HepG2 (cell line): ENCODE results near the gene RASIP1. TPM values are rescaled to one million over a fixed set of nuclear protein-coding genes. Genes with fewer than 3 reads are reported as not detected.

Experiments used
- ARID2 ChIP-seq: sonication (generic); formaldehyde crosslinking; IDR thresholded peaks from 2 replicates; pipeline ENCODE4 v1.8.1; 2022; ENCODE audit warnings: mild to moderate bottlenecking, missing genetic modification reagents, borderline replicate concordance
- IRX3 ChIP-seq: sonication (generic); formaldehyde crosslinking; IDR thresholded peaks from 2 replicates; pipeline ENCODE4 v1.8.1; 2023; ENCODE audit warnings: mild to moderate bottlenecking, low read depth, missing genetic modification reagents, borderline replicate concordance
- NRL ChIP-seq: sonication (generic); formaldehyde crosslinking; IDR thresholded peaks from 2 replicates; pipeline ENCODE4 v1.5.0; 2020; ENCODE audit warnings: missing genetic modification reagents, mild to moderate bottlenecking, moderate library complexity, borderline replicate concordance
- RBM39 ChIP-seq: fragments of 200-400 bp; formaldehyde crosslinking; IDR thresholded peaks from one replicate; pipeline ENCODE4 v1.6.1; 2018; ENCODE audit warnings: antibody characterized with exemption, mild to moderate bottlenecking, low read depth, low read length; ENCODE audit not compliant: poor library complexity, severe bottlenecking
- SSRP1 ChIP-seq: IDR thresholded peaks from 2 replicates; pipeline ENCODE4 v1.6.1; 2016; ENCODE audit warnings: control low read depth
- SYNCRIP ChIP-seq: fragments of 200-400 bp; formaldehyde crosslinking; IDR thresholded peaks from 2 replicates; pipeline ENCODE4 v1.6.1; 2018; ENCODE audit warnings: mild to moderate bottlenecking, low read depth, low read length; ENCODE audit not compliant: insufficient read depth
- WIZ ChIP-seq: sonication (generic); formaldehyde crosslinking; IDR thresholded peaks from 2 replicates; pipeline ENCODE4 v1.5.1; 2020; ENCODE audit warnings: mild to moderate bottlenecking, missing genetic modification reagents
- YY1 ChIP-seq: IDR thresholded peaks from 2 replicates; pipeline ENCODE4 v1.6.1; 2011; ENCODE audit warnings: low read length, low read depth, moderate library complexity, mild to moderate bottlenecking; ENCODE audit not compliant: insufficient read depth, insufficient replicate concordance
- ZBTB25 ChIP-seq: IDR thresholded peaks from 2 replicates; pipeline ENCODE4 v1.6.1; 2018; ENCODE audit warnings: missing genetic modification reagents
- ZFAT ChIP-seq: sonication (generic); formaldehyde crosslinking; conservative IDR thresholded peaks from 2 replicates; pipeline ENCODE4 v1.8.1; 2023; ENCODE audit warnings: missing genetic modification reagents, inconsistent platforms
- ZNF143 ChIP-seq: sonication (generic); formaldehyde crosslinking; IDR thresholded peaks from 2 replicates; pipeline ENCODE4 v1.4.0; 2020; ENCODE audit warnings: missing genetic modification reagents
- ZNF160 ChIP-seq: sonication (generic); formaldehyde crosslinking; IDR thresholded peaks from 2 replicates; pipeline ENCODE4 v1.8.0; 2022; ENCODE audit warnings: mild to moderate bottlenecking, inconsistent platforms, missing genetic modification reagents
- ZNF24 ChIP-seq: fragments of 450-650 bp; IDR thresholded peaks from 2 replicates; pipeline ENCODE4 v1.6.1; 2017; ENCODE audit warnings: antibody characterized with exemption, mild to moderate bottlenecking
- ZNF414 ChIP-seq: sonication (generic); formaldehyde crosslinking; IDR thresholded peaks from 2 replicates; pipeline ENCODE4 v1.5.0; 2020; ENCODE audit warnings: missing genetic modification reagents
- ZNF615 ChIP-seq: sonication (generic); formaldehyde crosslinking; IDR thresholded peaks from 2 replicates; pipeline ENCODE4 v1.5.0; 2020; ENCODE audit warnings: mild to moderate bottlenecking, missing genetic modification reagents, borderline replicate concordance
- ZNF619 ChIP-seq: sonication (generic); formaldehyde crosslinking; IDR thresholded peaks from 2 replicates; pipeline ENCODE4 v1.4.0; 2020; ENCODE audit warnings: mild to moderate bottlenecking, missing genetic modification reagents
- ZNF660 ChIP-seq: sonication (generic); formaldehyde crosslinking; IDR thresholded peaks from 2 replicates; pipeline ENCODE4 v1.5.1; 2020; ENCODE audit warnings: mild to moderate bottlenecking, low read depth, missing genetic modification reagents, borderline replicate concordance
- ZNF772 ChIP-seq: sonication (generic); formaldehyde crosslinking; IDR thresholded peaks from 2 replicates; pipeline ENCODE4 v1.5.0; 2020; ENCODE audit warnings: mild to moderate bottlenecking, missing genetic modification reagents
- ZNF773 ChIP-seq: sonication (generic); formaldehyde crosslinking; IDR thresholded peaks from 2 replicates; pipeline ENCODE4 v1.4.0; 2020; ENCODE audit warnings: missing genetic modification reagents, borderline replicate concordance
- polyA plus RNA-seq, 8 experiments: library from polyadenylated mRNA; depleted of rRNA in 3 of 8; stranded (reverse) in 7 of 8; unstranded in 1 of 8; fragments of >200 nt; fragmentation: Illumina TruSeq in 4 of 8; extraction: Trizol in 4 of 8; gene quantifications; 2 replicates each; pipeline versions ENCODE4 v1.2.1 to v1.2.3, GENCODE V29; 2011 to 2016; ENCODE audit warnings: low read depth in 4 of 8, missing spikeins in 1 of 8, mixed read lengths in 1 of 8; ENCODE audit not compliant: insufficient read depth in 1 of 8
- total RNA-seq, 5 experiments: library from RNA; depleted of rRNA; stranded (reverse); fragments of >200 nt; fragmentation: Illumina TruSeq; extraction: Trizol; gene quantifications; 2 replicates each; pipeline ENCODE4 v1.2.3, GENCODE V29; 2016; ENCODE audit warnings: low read depth in 1 of 5
- TF ChIP-seq, protein P1 (sequence below): sonication (generic); formaldehyde crosslinking; conservative IDR thresholded peaks from 2 replicates; pipeline ENCODE4 v1.8.0; 2022; ENCODE audit warnings: mild to moderate bottlenecking, moderate library complexity, missing genetic modification reagents
- TF ChIP-seq, protein P2 (sequence below): sonication (generic); formaldehyde crosslinking; IDR thresholded peaks from 2 replicates; pipeline ENCODE4 v1.5.0; 2020; ENCODE audit warnings: mild to moderate bottlenecking, missing genetic modification reagents, moderate library complexity
- TF ChIP-seq, protein P3 (sequence below): sonication (generic); formaldehyde crosslinking; IDR thresholded peaks from 2 replicates; pipeline ENCODE4 v1.9.0; 2021; ENCODE audit warnings: missing genetic modification reagents, borderline replicate concordance

RASIP1 gene
- total and polyA plus RNA-seq, 2 of the 13 experiments (the other 11 are each of a cell fraction or from before 2014, with no cell fraction given), result 0.44 to 0.58 TPM

GRCh38 chr19:48780631-48781391 is 40.4 kb upstream of the RASIP1 start (continued):
- no peak for TF ChIP-seq NRL
- TF ChIP-seq, protein P1, sequence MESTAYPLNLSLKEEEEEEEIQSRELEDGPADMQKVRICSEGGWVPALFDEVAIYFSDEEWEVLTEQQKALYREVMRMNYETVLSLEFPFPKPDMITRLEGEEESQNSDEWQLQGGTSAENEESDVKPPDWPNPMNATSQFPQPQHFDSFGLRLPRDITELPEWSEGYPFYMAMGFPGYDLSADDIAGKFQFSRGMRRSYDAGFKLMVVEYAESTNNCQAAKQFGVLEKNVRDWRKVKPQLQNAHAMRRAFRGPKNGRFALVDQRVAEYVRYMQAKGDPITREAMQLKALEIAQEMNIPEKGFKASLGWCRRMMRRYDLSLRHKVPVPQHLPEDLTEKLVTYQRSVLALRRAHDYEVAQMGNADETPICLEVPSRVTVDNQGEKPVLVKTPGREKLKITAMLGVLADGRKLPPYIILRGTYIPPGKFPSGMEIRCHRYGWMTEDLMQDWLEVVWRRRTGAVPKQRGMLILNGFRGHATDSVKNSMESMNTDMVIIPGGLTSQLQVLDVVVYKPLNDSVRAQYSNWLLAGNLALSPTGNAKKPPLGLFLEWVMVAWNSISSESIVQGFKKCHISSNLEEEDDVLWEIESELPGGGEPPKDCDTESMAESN (CRISPR knock-in tag), result no peak
- TF ChIP-seq, protein P2, sequence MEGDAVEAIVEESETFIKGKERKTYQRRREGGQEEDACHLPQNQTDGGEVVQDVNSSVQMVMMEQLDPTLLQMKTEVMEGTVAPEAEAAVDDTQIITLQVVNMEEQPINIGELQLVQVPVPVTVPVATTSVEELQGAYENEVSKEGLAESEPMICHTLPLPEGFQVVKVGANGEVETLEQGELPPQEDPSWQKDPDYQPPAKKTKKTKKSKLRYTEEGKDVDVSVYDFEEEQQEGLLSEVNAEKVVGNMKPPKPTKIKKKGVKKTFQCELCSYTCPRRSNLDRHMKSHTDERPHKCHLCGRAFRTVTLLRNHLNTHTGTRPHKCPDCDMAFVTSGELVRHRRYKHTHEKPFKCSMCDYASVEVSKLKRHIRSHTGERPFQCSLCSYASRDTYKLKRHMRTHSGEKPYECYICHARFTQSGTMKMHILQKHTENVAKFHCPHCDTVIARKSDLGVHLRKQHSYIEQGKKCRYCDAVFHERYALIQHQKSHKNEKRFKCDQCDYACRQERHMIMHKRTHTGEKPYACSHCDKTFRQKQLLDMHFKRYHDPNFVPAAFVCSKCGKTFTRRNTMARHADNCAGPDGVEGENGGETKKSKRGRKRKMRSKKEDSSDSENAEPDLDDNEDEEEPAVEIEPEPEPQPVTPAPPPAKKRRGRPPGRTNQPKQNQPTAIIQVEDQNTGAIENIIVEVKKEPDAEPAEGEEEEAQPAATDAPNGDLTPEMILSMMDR (CRISPR knock-in tag), result no peak
- no peak for TF ChIP-seq ZNF143 (CRISPR knock-in tag)
- no peak for TF ChIP-seq ZNF772 (CRISPR knock-in tag)
- no peak for TF ChIP-seq ZNF24
- TF ChIP-seq SYNCRIP, result no peak
- no peak for TF ChIP-seq ARID2 (CRISPR knock-in tag)
- no peak for TF ChIP-seq WIZ (CRISPR knock-in tag)
- TF ChIP-seq RBM39, result no peak
- no peak for TF ChIP-seq IRX3 (CRISPR knock-in tag)
- TF ChIP-seq ZFAT (CRISPR knock-in tag), result no peak
- TF ChIP-seq ZNF615 (CRISPR knock-in tag), result no peak
- no peak for TF ChIP-seq ZNF160 (CRISPR knock-in tag)
- no peak for TF ChIP-seq ZBTB25 (CRISPR knock-in tag)
- no peak for TF ChIP-seq ZNF660 (CRISPR knock-in tag)
- TF ChIP-seq, protein P3, sequence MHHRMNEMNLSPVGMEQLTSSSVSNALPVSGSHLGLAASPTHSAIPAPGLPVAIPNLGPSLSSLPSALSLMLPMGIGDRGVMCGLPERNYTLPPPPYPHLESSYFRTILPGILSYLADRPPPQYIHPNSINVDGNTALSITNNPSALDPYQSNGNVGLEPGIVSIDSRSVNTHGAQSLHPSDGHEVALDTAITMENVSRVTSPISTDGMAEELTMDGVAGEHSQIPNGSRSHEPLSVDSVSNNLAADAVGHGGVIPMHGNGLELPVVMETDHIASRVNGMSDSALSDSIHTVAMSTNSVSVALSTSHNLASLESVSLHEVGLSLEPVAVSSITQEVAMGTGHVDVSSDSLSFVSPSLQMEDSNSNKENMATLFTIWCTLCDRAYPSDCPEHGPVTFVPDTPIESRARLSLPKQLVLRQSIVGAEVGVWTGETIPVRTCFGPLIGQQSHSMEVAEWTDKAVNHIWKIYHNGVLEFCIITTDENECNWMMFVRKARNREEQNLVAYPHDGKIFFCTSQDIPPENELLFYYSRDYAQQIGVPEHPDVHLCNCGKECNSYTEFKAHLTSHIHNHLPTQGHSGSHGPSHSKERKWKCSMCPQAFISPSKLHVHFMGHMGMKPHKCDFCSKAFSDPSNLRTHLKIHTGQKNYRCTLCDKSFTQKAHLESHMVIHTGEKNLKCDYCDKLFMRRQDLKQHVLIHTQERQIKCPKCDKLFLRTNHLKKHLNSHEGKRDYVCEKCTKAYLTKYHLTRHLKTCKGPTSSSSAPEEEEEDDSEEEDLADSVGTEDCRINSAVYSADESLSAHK (CRISPR knock-in tag), result no peak
- no peak for TF ChIP-seq ZNF773
- TF ChIP-seq ZNF414, result no peak
- no peak for TF ChIP-seq ZNF619 (CRISPR knock-in tag)
- no peak for TF ChIP-seq SSRP1
- TF ChIP-seq YY1, result no peak
